Erythroblast (primary cell): Measurements from ENCODE around the gene NEUROG1.

ENCODE experiments used
- DNase-seq, 2 experiments: peaks; one replicate each; lab custom pipeline; 2025; lab: John Stamatoyannopoulos, UW
- GATA1 ChIP-seq: IDR thresholded peaks from 2 replicates; pipeline ENCODE4 v1.6.1; 2011; ENCODE audit warnings: low read depth, mild to moderate bottlenecking, control low read depth, low read length, moderate library complexity
- POLR2A ChIP-seq: IDR thresholded peaks from 2 replicates; pipeline ENCODE4 v1.6.1; 2011; ENCODE audit warnings: mild to moderate bottlenecking, low read length

NEUROG1 gene, protein sequence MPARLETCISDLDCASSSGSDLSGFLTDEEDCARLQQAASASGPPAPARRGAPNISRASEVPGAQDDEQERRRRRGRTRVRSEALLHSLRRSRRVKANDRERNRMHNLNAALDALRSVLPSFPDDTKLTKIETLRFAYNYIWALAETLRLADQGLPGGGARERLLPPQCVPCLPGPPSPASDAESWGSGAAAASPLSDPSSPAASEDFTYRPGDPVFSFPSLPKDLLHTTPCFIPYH

GRCh38 chr5:135535820-135536801 is at the start of gene NEUROG1:
TSS of gene NEUROG1 (minus strand) at chr5:135535964. CDS start at chr5:135535690, 274 bp downstream.
- peak; percentile 45 to 60 for DNase-seq
- no peak for TF ChIP-seq POLR2A
- no peak for TF ChIP-seq GATA1

GRCh38 chr5:135584918-135585317 is 49.2 kb upstream of the NEUROG1 start:
- DNase-seq = no peak
- TF ChIP-seq POLR2A = no peak
- no peak for TF ChIP-seq GATA1

DNA sequence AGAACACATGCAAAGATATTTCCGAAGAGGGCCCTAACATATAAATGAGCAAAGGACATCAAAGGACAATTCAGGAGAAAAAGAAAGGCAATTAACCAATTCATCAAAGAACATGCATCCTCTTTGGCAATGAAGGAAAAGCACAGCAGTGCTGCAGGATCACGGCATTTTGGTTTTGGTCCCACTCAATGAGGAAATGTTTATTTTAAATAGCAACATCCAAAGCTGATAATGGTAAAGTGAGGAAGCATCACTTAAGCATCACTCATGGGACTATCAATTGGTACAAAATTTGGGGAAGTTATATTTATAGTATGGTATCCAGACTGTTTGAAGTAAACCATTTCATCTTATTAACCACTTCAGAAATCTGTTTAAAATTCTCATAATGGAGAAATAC is 48.5 kb upstream of the NEUROG1 start:
- TF ChIP-seq POLR2A = no peak
- no peak for DNase-seq

DNA sequence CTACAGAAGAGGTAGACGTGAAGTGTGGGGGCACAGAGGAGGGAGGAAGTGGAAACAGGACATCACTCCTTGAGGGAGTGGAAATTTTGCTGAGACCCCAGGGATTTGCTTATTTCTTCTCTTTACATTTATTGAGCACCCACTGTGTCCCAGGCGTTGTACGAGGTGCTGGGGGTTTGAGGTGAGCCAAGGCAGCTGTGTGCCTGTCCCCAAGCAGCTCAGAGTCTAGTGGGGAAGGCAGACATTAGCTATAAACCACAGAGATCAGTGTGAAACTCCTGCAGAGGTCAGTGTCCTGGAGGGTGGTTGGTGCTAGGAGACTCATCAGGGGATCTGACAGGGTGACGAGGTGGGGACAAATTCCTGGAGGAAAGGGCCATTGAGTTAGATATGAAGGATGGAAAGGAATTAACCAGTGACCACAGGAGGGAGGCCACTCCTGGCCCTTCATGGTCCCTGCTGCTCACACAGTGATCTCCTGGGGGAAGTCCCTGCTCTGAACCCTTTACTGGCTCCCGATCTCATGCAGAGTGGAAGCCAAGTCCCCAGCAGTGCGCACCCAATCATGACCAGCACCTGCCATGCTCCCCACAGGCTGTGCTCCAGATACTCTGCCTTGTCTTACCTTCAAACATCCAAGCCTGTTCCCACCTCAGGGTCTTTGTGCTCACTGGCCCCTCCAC is 46.5 kb upstream of the NEUROG1 start:
- DNase-seq = no peak
- TF ChIP-seq POLR2A (no peak), GATA1 (no peak)

- DNase-seq = peak in 1 of 2 experiments; percentile 8
- TF ChIP-seq GATA1 (no peak), POLR2A (no peak)
These were observed 43.0 kb upstream of the NEUROG1 start, which contains the start of gene CXCL14 for GRCh38 chr5:135578685-135579341. TSS of gene CXCL14 (minus strand) at chr5:135578991. CDS start at chr5:135578778, 213 bp downstream.

GRCh38 chr5:135578305-135578684 is 42.5 kb upstream of the NEUROG1 start:
- TF ChIP-seq GATA1 (no peak), POLR2A (no peak)
- no peak for DNase-seq

GRCh38 chr5:135577421-135577820 is 41.7 kb upstream of the NEUROG1 start:
- TF ChIP-seq GATA1 = no peak
- no peak for TF ChIP-seq POLR2A
- no peak for DNase-seq

GRCh38 chr5:135576075-135576599 is 40.4 kb upstream of the NEUROG1 start:
- no peak for DNase-seq

GRCh38 chr5:135574493-135574892 is 38.7 kb upstream of the NEUROG1 start:
- DNase-seq = no peak
- no peak for TF ChIP-seq GATA1
- no peak for TF ChIP-seq POLR2A

More at GRCh38 chr5:135576075-135576599, 40.4 kb upstream of the NEUROG1 start:
- TF ChIP-seq GATA1 (no peak), POLR2A (no peak)

DNA sequence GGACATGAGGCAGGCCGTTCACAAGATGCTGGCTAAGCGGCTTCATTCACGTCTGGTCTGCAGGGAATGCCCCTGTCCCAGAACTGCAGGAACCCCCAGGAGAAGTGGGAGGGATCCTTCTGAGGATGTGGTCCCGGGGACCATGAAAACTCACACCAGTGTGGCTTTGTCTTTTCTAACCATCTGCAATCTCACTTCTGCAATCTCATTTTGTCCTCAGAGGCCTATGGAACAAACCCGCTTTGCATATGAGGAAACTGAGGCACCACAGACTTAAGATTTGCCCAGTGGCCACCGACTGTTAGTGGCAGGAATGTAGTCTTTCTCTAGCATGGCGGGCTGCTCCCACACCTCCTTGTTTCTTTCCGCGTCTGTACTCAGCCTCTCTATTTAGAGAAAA is 36.1 kb upstream of the NEUROG1 start:
- no peak for DNase-seq
- no peak for TF ChIP-seq GATA1
- no peak for TF ChIP-seq POLR2A

GRCh38 chr5:135571066-135571609 is 35.4 kb upstream of the NEUROG1 start:
- no peak for DNase-seq
- no peak for TF ChIP-seq GATA1
- TF ChIP-seq POLR2A = no peak

DNA sequence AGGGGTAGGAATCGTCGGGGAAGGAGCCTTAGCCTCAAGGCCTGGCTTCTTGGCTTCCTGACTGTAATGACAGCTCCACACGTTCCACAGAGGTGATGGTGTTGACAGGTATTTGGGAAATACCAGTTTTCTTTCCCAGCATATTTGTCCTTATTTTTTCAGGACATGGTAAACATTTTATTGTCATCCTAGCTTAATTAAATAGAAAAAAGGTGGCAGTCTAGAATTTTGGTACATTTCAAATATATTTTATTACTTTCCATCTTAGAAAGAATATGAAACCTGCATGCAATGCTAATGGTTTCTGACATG is 34.6 kb upstream of the NEUROG1 start:
- TF ChIP-seq POLR2A = no peak
- TF ChIP-seq GATA1 = no peak
- DNase-seq = no peak

GRCh38 chr5:135569755-135570452 is 34.1 kb upstream of the NEUROG1 start:
- TF ChIP-seq GATA1 = no peak
- TF ChIP-seq POLR2A = no peak
- peak; percentile 42 to 45 for DNase-seq
